WTC11 (cell line): ENCODE data around the gene SMYD4. TPM values are rescaled to one million over a fixed set of nuclear protein-coding genes. Genes with fewer than 3 reads are reported as not detected.
"Not testable (repeated sequence)": the region's sequence is repeated elsewhere in the genome, so short reads cannot be mapped to it uniquely, and the experiment has no call there.

Experiments
- ATAC-seq: fragments of 200-7000 bp; cut with Tn5 transposase; 2 replicates; pipeline ENCODE4 v1.10.0; 2021; ENCODE audit warnings: mild to moderate bottlenecking, moderate library complexity
- CTCF ChIA-PET: fragments of 300-600 bp; sonication (Branson Sonifier 250); formaldehyde crosslinking; loops from one replicate; lab custom pipeline; 2021; ENCODE audit warnings: antibody characterized with exemption; lab: Charles Lee
- POLR2A ChIA-PET: fragments of 350-600 bp; sonication (Branson Sonifier 250); formaldehyde crosslinking; loops from one replicate; lab custom pipeline; 2021; ENCODE audit warnings: antibody characterized with exemption; lab: Charles Lee
- DNase-seq: peaks from one replicate; pipeline ENCODE4 v3.0.0; 2021; ENCODE audit warnings: low spot score
- H3K27ac Mint-ChIP-seq: 2 replicates; pipeline ENCODE4 v1.8.0; 2021; ENCODE audit warnings: mixed read lengths
- H3K27me3 Mint-ChIP-seq: 2 replicates; pipeline ENCODE4 v1.8.0; 2021; ENCODE audit warnings: low read depth, mild to moderate bottlenecking, moderate library complexity, mixed read lengths
- H3K36me3 Mint-ChIP-seq: 2 replicates; pipeline ENCODE4 v1.8.0; 2021; ENCODE audit warnings: mixed read lengths
- H3K4me1 Mint-ChIP-seq: 2 replicates; pipeline ENCODE4 v1.8.0; 2022; ENCODE audit warnings: mixed read lengths
- H3K4me3 Mint-ChIP-seq: 2 replicates; pipeline ENCODE4 v1.8.0; 2021; ENCODE audit warnings: mild to moderate bottlenecking, moderate library complexity, mixed read lengths
- H3K9me3 Mint-ChIP-seq: 2 replicates; pipeline ENCODE4 v1.8.0; 2021; ENCODE audit warnings: mixed read lengths
- CBFB ChIP-seq: sonication (generic); formaldehyde crosslinking; IDR thresholded peaks from 2 replicates; pipeline ENCODE4 v1.8.1; 2022; ENCODE audit warnings: mild to moderate bottlenecking, low read depth, missing genetic modification reagents
- CREB1 ChIP-seq: sonication (generic); formaldehyde crosslinking; IDR thresholded peaks from 2 replicates; pipeline ENCODE4 v1.8.0; 2023; ENCODE audit warnings: mild to moderate bottlenecking, missing genetic modification reagents
- GABPB1 ChIP-seq: sonication (generic); formaldehyde crosslinking; IDR thresholded peaks from 2 replicates; pipeline ENCODE4 v1.8.1; 2023; ENCODE audit warnings: mild to moderate bottlenecking, missing genetic modification reagents
- GRHL2 ChIP-seq: fragments of 250-450 bp; sonication (Bioruptor Pico); IDR thresholded peaks from 2 replicates; pipeline ENCODE4 v1.8.0; 2022; ENCODE audit warnings: mild to moderate bottlenecking, moderate library complexity; ENCODE audit not compliant: insufficient replicate concordance, severe bottlenecking
- GTF2I ChIP-seq: fragments of 250-450 bp; sonication (Bioruptor Pico); conservative IDR thresholded peaks from 2 replicates; pipeline ENCODE4 v1.4.0; 2021; ENCODE audit warnings: mild to moderate bottlenecking
- JUN ChIP-seq: sonication (generic); formaldehyde crosslinking; IDR thresholded peaks from 2 replicates; pipeline ENCODE4 v1.8.0; 2023; ENCODE audit warnings: mild to moderate bottlenecking, missing genetic modification reagents
- NFE2L1 ChIP-seq: sonication (generic); formaldehyde crosslinking; IDR thresholded peaks from 2 replicates; pipeline ENCODE4 v1.8.1; 2023; ENCODE audit warnings: missing genetic modification reagents
- NR1H2 ChIP-seq: sonication (generic); formaldehyde crosslinking; IDR thresholded peaks from 2 replicates; pipeline ENCODE4 v1.9.0; 2021; ENCODE audit warnings: mild to moderate bottlenecking, moderate library complexity, missing genetic modification reagents
- PRDM15 ChIP-seq: sonication (generic); formaldehyde crosslinking; IDR thresholded peaks from 2 replicates; pipeline ENCODE4 v1.8.0; 2022; ENCODE audit warnings: missing genetic modification reagents
- TEAD4 ChIP-seq: sonication (generic); formaldehyde crosslinking; IDR thresholded peaks from 2 replicates; pipeline ENCODE4 v1.8.0; 2022; ENCODE audit warnings: mild to moderate bottlenecking, missing genetic modification reagents
- ZBTB43 ChIP-seq: sonication (generic); formaldehyde crosslinking; IDR thresholded peaks from 2 replicates; pipeline ENCODE4 v1.8.1; 2023; ENCODE audit warnings: mild to moderate bottlenecking, missing genetic modification reagents
- ZMAT4 ChIP-seq: fragments of 250-450 bp; sonication (Bioruptor Pico); IDR thresholded peaks from 2 replicates; pipeline ENCODE4 v1.9.0; 2021; ENCODE audit warnings: mild to moderate bottlenecking
- ZNF232 ChIP-seq: sonication (generic); formaldehyde crosslinking; IDR thresholded peaks from 2 replicates; pipeline ENCODE4 v1.8.0; 2022; ENCODE audit warnings: mild to moderate bottlenecking, missing genetic modification reagents
- ZNF416 ChIP-seq: fragments of 250-450 bp; sonication (Bioruptor Pico); IDR thresholded peaks from 2 replicates; pipeline ENCODE4 v1.9.0; 2021; ENCODE audit warnings: mild to moderate bottlenecking, inconsistent platforms
- total RNA-seq: library from RNA; stranded (reverse); gene quantifications from 3 replicates; pipeline ENCODE4 v1.2.3, GENCODE V29; 2021
- TF ChIP-seq, protein P1 (sequence below): sonication (generic); formaldehyde crosslinking; IDR thresholded peaks from 2 replicates; pipeline ENCODE4 v1.8.1; 2023; ENCODE audit warnings: mild to moderate bottlenecking, missing genetic modification reagents, moderate library complexity
- TF ChIP-seq, protein P2 (sequence below): fragments of 200-600 bp; IDR thresholded peaks from 2 replicates; pipeline ENCODE4 v1.8.0; 2022; ENCODE audit warnings: antibody characterized with exemption
- TF ChIP-seq, protein P3 (sequence below): fragments of 250-450 bp; sonication (Bioruptor Pico); IDR thresholded peaks from 2 replicates; pipeline ENCODE4 v1.9.0; 2021; ENCODE audit warnings: mild to moderate bottlenecking

Gene SMYD4
- total RNA-seq, 1 experiment from 2014 or later, result 24.1 TPM

DNA sequence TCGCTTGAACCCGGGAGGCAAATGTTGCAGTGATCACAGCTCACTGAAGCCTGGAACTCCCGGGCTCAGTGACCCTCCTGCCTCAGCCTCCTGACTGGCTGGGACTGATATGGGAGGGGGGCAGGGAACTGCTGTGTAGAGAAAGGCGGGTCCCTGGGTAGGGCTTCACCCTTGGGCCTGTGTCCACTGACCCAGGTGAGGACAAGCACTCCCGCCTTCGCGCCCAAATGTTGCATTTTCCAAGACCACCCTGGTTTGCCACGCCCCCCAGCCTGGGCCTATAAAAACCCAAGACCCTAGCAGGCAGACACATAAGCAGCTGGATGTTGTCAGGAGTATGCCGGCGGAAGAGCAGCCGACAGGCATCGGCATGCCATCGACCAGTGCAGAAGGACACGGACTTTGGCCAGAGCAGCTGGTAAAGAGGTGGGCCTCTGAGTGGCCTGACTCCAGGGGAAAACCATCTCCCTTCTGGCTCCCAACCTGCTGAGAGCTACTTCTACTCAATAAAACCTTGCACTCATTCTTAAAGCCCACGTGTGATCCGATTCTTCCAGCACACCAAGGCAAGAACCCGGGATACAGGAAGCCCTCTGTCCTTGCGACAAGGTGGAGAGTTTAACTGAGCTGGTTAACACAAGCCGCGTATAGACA, 19.1 kb downstream of the SMYD4 start:
- no peak for ATAC-seq
- Mint-ChIP-seq H3K9me3 (no peaks in the 10 kb centered on the region), H3K4me1 (no peaks in the 10 kb centered on the region), H3K27ac (no peak overlapping the region), H3K36me3 (peaks cover 24% of the 10 kb centered on the region), H3K4me3 (no peak overlapping the region), H3K27me3 (no peaks in the 10 kb centered on the region)
- ChIA-PET CTCF (no interaction called here), POLR2A (no interaction called here)
- no peak for TF ChIP-seq GTF2I (CRISPR knock-in tag)
- no peak for TF ChIP-seq ZNF232 (CRISPR knock-in tag)
- 0 out of 2 replicates have a peak, but pooled peaks have one; percentile 17 for TF ChIP-seq GABPB1 (CRISPR knock-in tag)
- TF ChIP-seq ZNF416 (CRISPR knock-in tag), result no peak
- no peak for TF ChIP-seq JUN
- no peak for TF ChIP-seq GRHL2 (CRISPR knock-in tag)
- DNase-seq, result no peak

DNA sequence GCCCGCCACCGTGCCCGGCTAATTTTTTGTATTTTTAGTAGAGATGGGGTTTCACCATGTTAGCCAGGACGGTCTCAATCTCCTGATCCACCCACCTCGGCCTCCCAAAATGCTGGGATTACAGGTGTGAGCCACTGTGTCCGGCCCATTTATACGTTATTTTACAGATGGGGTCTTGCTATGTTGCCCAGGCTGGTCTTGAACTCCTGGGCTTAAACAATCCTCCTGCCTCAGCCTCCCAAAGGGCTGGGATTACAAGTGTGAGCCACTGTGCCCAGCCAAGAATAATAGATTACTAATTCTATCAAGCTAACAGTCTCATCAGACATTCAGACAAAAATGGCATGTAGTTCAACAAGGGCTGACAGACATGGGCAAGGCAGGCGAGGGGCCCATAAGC, 19.9 kb downstream of the SMYD4 start:
- H3K27me3 Mint-ChIP-seq, H3K27ac Mint-ChIP-seq, H3K4me1 Mint-ChIP-seq, H3K9me3 Mint-ChIP-seq, H3K4me3 Mint-ChIP-seq, ATAC-seq, POLR2A ChIA-PET, CTCF ChIA-PET, DNase-seq: not testable (repeated sequence)
- peaks cover 25% of the 10 kb centered on the region for H3K36me3 Mint-ChIP-seq

GRCh38 chr17:1808644-1809043, 21.1 kb downstream of the SMYD4 start:
- Mint-ChIP-seq H3K4me1 (no peaks in the 10 kb centered on the region), H3K4me3 (no peak overlapping the region), H3K27ac (no peak overlapping the region), H3K9me3 (no peaks in the 10 kb centered on the region), H3K36me3 (peaks cover 35% of the 10 kb centered on the region), H3K27me3 (no peaks in the 10 kb centered on the region)
- no peak for DNase-seq
- TF ChIP-seq CBFB, result no peak
- TF ChIP-seq ZBTB43, result no peak
- no peak for TF ChIP-seq PRDM15 (CRISPR knock-in tag)
- TF ChIP-seq, protein P1, sequence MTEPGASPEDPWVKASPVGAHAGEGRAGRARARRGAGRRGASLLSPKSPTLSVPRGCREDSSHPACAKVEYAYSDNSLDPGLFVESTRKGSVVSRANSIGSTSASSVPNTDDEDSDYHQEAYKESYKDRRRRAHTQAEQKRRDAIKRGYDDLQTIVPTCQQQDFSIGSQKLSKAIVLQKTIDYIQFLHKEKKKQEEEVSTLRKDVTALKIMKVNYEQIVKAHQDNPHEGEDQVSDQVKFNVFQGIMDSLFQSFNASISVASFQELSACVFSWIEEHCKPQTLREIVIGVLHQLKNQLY (CRISPR knock-in tag), result no peak
- TF ChIP-seq NR1H2, result no peak
- TF ChIP-seq, protein P2, sequence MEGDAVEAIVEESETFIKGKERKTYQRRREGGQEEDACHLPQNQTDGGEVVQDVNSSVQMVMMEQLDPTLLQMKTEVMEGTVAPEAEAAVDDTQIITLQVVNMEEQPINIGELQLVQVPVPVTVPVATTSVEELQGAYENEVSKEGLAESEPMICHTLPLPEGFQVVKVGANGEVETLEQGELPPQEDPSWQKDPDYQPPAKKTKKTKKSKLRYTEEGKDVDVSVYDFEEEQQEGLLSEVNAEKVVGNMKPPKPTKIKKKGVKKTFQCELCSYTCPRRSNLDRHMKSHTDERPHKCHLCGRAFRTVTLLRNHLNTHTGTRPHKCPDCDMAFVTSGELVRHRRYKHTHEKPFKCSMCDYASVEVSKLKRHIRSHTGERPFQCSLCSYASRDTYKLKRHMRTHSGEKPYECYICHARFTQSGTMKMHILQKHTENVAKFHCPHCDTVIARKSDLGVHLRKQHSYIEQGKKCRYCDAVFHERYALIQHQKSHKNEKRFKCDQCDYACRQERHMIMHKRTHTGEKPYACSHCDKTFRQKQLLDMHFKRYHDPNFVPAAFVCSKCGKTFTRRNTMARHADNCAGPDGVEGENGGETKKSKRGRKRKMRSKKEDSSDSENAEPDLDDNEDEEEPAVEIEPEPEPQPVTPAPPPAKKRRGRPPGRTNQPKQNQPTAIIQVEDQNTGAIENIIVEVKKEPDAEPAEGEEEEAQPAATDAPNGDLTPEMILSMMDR, result no peak
- no peak for TF ChIP-seq GTF2I (CRISPR knock-in tag)
- TF ChIP-seq, protein P3, sequence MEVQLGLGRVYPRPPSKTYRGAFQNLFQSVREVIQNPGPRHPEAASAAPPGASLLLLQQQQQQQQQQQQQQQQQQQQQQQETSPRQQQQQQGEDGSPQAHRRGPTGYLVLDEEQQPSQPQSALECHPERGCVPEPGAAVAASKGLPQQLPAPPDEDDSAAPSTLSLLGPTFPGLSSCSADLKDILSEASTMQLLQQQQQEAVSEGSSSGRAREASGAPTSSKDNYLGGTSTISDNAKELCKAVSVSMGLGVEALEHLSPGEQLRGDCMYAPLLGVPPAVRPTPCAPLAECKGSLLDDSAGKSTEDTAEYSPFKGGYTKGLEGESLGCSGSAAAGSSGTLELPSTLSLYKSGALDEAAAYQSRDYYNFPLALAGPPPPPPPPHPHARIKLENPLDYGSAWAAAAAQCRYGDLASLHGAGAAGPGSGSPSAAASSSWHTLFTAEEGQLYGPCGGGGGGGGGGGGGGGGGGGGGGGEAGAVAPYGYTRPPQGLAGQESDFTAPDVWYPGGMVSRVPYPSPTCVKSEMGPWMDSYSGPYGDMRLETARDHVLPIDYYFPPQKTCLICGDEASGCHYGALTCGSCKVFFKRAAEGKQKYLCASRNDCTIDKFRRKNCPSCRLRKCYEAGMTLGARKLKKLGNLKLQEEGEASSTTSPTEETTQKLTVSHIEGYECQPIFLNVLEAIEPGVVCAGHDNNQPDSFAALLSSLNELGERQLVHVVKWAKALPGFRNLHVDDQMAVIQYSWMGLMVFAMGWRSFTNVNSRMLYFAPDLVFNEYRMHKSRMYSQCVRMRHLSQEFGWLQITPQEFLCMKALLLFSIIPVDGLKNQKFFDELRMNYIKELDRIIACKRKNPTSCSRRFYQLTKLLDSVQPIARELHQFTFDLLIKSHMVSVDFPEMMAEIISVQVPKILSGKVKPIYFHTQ (CRISPR knock-in tag), result no peak
- TF ChIP-seq CREB1 (CRISPR knock-in tag), result no peak
- no peak for TF ChIP-seq TEAD4 (CRISPR knock-in tag)
- no peak for TF ChIP-seq NFE2L1 (CRISPR knock-in tag)
- TF ChIP-seq ZMAT4 (CRISPR knock-in tag), result no peak
- no peak for ATAC-seq
- POLR2A ChIA-PET, result no interaction called here
- CTCF ChIA-PET, result no interaction called here
